ENCODE measurements around the gene FIGNL1. TPM values are rescaled to one million over a fixed set of nuclear protein-coding genes. Genes with fewer than 3 reads are reported as not detected.

Gene FIGNL1
- total and polyA plus RNA-seq, 2 donors from 2014 or later = 2.4 to 5.8 TPM

DNA sequence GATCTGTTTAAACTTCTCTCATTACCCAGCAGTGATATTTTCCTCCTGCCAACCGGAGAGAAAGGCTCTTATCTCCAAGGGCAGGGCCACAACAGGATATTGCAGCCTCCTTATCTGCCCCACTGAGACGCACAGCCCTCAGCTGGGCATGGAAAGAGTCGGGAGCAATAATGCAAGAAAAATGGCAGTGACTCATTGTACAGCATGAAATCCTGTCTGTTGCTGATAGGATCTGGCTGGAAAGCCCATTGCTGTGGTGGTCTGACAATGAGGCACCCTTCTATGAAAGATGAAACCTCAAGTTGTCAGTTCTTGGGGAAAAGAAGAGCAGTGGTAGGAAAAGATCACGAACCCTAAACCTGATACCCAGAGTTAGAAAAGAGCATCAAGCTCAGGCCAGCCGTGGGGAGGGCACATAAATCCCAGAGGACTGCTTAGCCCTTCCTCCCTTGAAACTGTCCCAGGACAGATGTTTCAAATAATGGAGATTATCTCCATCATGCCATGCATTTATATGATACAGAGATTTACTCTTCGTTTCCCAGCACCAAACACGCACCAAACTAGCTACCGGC is 47.0 kb upstream of the FIGNL1 start:
- TF ChIP-seq, protein P1, sequence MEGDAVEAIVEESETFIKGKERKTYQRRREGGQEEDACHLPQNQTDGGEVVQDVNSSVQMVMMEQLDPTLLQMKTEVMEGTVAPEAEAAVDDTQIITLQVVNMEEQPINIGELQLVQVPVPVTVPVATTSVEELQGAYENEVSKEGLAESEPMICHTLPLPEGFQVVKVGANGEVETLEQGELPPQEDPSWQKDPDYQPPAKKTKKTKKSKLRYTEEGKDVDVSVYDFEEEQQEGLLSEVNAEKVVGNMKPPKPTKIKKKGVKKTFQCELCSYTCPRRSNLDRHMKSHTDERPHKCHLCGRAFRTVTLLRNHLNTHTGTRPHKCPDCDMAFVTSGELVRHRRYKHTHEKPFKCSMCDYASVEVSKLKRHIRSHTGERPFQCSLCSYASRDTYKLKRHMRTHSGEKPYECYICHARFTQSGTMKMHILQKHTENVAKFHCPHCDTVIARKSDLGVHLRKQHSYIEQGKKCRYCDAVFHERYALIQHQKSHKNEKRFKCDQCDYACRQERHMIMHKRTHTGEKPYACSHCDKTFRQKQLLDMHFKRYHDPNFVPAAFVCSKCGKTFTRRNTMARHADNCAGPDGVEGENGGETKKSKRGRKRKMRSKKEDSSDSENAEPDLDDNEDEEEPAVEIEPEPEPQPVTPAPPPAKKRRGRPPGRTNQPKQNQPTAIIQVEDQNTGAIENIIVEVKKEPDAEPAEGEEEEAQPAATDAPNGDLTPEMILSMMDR (IDR thresholded peaks at IDR 0.05; ENCODE audit: borderline replicate concordance, extremely low read depth, insufficient read depth) = no peak
- Histone ChIP-seq H3K9ac (ENCODE audit: low read length in 3 of 3) (no peak overlapping the region), H3K9me3 (ENCODE audit: control insufficient read depth in 2 of 3, insufficient read depth in 1 of 3, low read length in 3 of 3) (no peaks in the 10 kb centered on the region), H3K4me3 (ENCODE audit: low read length in 3 of 3) (no peak overlapping the region), H3K27me3 (ENCODE audit: control insufficient read depth, insufficient read depth, low read length) (no peaks in the 10 kb centered on the region), H3K27ac (ENCODE audit: low read depth in 2 of 2, low read length in 2 of 2) (no peak overlapping the region), H3K36me3 (ENCODE audit: control insufficient read depth in 2 of 3, insufficient read depth in 3 of 3, low read length in 3 of 3) (peaks cover 0 to 8% (median 0%) of the 10 kb centered on the region in 3 donors), H3K4me1 (ENCODE audit: control insufficient read depth in 2 of 3, insufficient read depth in 2 of 3, low read depth in 1 of 3, low read length in 3 of 3) (peaks cover 0 to 4% (median 0%) of the 10 kb centered on the region in 3 donors)
- intact Hi-C loops (cut with DNase I) = no loop called here
- FAIRE-seq = no peak
- DNase-seq = peak in 2 of 5 donors; percentile 15 to 18

DNA sequence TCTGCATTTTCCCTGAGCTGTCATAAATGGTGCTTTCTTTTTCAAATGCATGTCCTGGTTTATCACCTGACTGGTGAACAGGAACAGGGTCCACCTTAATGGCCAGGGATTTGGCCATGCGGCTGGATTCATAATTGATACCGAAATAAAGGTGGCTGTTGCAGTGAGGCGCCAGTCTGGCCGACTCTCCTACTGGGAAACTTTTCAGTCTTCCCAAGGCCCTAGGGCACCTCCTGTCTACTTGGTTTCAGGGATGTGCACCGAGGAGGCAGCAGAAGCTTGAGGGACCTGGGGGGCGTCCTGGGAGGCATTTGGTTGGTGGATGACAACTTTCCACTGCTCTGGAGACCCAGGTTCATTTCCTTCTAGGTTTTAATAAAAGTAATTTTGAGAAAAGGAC is 46.4 kb upstream of the FIGNL1 start:
- H3K4me1 ChIP-seq (ENCODE audit: control insufficient read depth in 2 of 3, insufficient read depth in 2 of 3, low read depth in 1 of 3, low read length in 3 of 3) = peaks cover 0 to 4% (median 0%) of the 10 kb centered on the region in 3 donors
- no peaks in the 10 kb centered on the region for H3K9me3 ChIP-seq (ENCODE audit: control insufficient read depth in 2 of 3, insufficient read depth in 1 of 3, low read length in 3 of 3)
- TF ChIP-seq, protein P1 (IDR thresholded peaks at IDR 0.05; ENCODE audit: borderline replicate concordance, extremely low read depth, insufficient read depth) = no peak
- DNase-seq (no peak), FAIRE-seq (no peak)
- H3K27me3 ChIP-seq (ENCODE audit: control insufficient read depth, insufficient read depth, low read length) = no peaks in the 10 kb centered on the region
- H3K27ac ChIP-seq (ENCODE audit: low read depth in 2 of 2, low read length in 2 of 2) = no peak overlapping the region
- no peak overlapping the region for H3K9ac ChIP-seq (ENCODE audit: low read length in 3 of 3)
- H3K36me3 ChIP-seq (ENCODE audit: control insufficient read depth in 2 of 3, insufficient read depth in 3 of 3, low read length in 3 of 3) = peaks cover 0 to 11% (median 0%) of the 10 kb centered on the region in 3 donors
- intact Hi-C loops (cut with DNase I) = no loop called here
- no peak overlapping the region for H3K4me3 ChIP-seq (ENCODE audit: low read length in 3 of 3)

DNA sequence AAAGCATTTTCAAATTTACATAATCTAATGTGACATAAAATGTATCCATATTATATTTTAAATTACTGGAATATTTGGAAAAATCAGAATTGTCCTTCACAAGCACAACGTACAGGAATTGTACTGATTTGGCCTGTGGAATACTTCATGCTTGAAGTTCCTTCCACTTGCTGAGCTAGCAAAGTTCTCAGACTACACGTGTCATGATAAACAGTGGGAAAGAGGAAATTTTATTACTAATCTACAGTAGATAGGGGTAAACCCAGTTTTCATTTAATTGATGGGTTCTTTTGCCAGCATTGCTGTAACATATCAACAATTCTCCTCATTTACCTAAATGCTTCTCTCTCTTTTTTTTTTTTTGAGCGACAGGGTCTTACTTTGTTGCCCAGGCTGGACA is 45.6 kb upstream of the FIGNL1 start:
- Histone ChIP-seq H3K9ac (ENCODE audit: low read length in 3 of 3) (no peak overlapping the region), H3K27me3 (ENCODE audit: control insufficient read depth, insufficient read depth, low read length) (no peaks in the 10 kb centered on the region), H3K4me3 (ENCODE audit: low read length in 3 of 3) (no peak overlapping the region), H3K9me3 (ENCODE audit: control insufficient read depth in 2 of 3, insufficient read depth in 1 of 3, low read length in 3 of 3) (no peaks in the 10 kb centered on the region), H3K36me3 (ENCODE audit: control insufficient read depth in 2 of 3, insufficient read depth in 3 of 3, low read length in 3 of 3) (peaks cover 0 to 11% (median 0%) of the 10 kb centered on the region in 3 donors), H3K4me1 (ENCODE audit: control insufficient read depth in 2 of 3, insufficient read depth in 2 of 3, low read depth in 1 of 3, low read length in 3 of 3) (peaks cover 0 to 4% (median 0%) of the 10 kb centered on the region in 3 donors), H3K27ac (ENCODE audit: low read depth in 2 of 2, low read length in 2 of 2) (no peak overlapping the region)
- DNase-seq (no peak), FAIRE-seq (no peak)
- intact Hi-C loops (cut with DNase I) = no loop called here
- TF ChIP-seq, protein P1 (IDR thresholded peaks at IDR 0.05; ENCODE audit: borderline replicate concordance, extremely low read depth, insufficient read depth) = no peak

All from kidney (tissue), 14 donors.